SIG-M5 treated with dmso at 0.1 percent for 504 hours (cell line): Measurements from ENCODE around the gene EIF1B.

Source experiments
- DNase-seq: peaks from one replicate; lab custom pipeline; 2025; ENCODE audit not compliant: unreplicated experiment; lab: John Stamatoyannopoulos, UW

Gene EIF1B

DNA sequence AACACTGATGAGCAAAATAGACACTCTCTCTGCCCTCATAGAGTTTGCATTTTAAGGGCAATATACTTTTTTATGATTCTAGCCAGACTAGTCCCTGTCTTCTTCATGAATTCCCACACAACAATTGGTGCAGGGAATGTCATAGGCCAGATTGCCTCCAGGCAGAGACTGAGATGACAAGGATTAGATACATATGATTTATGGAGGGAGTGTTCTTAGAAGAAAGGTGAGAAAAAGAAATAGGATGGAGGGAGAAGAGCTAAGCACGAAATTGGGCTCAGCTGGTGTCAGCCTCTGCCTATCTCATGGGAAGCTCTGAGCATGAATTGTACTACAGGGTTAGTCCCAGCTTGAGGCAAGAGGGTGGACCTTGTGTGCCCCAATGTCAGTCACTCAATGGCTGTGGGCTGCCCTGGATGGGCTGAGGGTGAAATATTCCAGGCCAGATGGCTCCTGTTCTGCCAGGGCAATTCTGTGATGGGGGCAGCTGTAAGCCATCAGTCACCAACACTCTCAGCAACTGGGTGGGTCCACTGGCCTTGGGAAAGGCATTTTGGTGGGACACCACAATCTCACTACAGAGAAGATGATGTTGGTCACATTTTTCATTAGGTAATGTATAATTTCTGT, 31.1 kb downstream of the EIF1B start:
- no peak for DNase-seq

DNA sequence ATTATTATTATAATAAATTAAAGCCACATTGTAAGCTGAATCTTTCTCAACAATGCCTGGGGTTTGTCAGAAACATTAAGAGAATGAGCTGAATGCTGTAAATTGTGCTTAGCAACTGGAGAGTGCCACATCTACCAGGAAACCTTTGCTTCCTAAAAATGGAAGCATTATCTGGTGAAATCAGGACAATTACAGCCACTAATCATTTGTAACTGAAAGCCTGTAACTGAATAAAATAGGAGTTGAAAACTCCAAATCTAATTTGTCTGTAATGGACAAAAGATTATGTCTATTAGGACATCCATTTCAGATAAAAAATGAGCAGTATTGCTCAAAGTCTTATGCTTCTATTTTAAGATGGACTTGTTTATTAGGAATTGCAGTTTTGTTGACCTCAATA, 32.2 kb downstream of the EIF1B start:
- DNase-seq = no peak

DNA sequence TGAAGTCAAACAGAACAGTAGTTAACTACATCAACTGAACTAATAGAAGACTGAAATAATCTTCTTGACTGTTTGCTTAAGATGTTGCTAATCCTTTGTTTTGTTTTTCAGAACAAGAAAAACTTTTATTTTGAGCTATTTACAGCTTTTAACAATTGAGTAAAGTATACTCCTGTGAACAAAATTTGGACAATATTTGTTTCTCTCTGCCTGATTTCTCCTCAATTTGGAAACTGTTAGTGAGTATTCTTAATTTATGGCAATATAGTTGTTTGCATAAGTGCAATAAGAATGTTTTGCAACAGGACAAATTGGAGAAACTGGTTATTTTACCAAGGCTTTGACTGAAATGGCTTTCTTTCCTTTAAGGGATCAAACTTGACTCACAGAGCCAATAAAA, 41.0 kb downstream of the EIF1B start:
- no peak for DNase-seq

DNA sequence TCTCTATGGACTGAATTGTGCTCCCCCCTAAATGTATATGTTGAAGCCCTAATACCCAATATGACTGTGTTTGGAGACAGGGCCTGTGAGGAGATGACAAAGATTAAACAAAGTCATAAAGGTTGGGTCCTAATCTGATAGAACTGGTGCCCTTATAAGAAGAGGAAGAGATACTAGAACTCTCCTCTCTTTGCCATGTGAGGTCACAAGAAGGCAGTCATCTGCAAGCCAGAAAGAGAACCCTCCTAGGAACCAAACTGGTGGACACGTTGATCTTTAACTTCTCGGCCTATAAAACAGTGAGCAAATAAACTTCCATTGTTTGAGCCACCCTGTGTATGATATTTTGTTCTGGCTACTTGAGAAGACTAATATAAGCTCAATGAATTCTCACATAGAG, 45.9 kb downstream of the EIF1B start:
- DNase-seq = no peak

DNA sequence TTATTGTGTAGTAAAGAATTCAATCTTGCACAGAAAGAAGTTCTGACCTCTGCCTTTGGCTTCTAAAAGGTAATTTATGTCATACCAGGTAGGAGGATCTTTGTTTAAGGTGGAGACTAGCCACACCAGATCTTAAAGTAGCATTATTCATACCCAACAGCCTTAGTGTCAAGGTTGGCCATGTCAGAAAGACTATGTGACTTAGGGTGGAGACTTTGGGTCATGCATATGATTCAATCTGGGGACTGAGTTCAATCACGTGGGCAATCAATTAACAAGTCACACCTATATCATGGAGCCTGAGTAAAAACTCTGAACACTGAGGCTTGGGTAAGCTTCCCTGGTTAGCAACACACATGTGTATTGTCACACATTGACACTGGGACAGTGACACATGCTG, 48.9 kb downstream of the EIF1B start:
- no peak for DNase-seq
